Hematopoietic multipotent progenitor cell treated with erythropoietin and hydrocortisone succinate and interleukin-3 and kit ligand, for 15 days (in vitro differentiated cells): Measurements from ENCODE around the gene CRMP1.

Source experiments
- DNase-seq: peaks from one replicate; pipeline ENCODE4 v3.0.0-alpha.2; 2015; ENCODE audit warnings: low spot score

CRMP1 gene

GRCh38 chr4:5888222-5889001 lies 4.5 kb downstream of the CRMP1 start:
- no peak for DNase-seq

DNA sequence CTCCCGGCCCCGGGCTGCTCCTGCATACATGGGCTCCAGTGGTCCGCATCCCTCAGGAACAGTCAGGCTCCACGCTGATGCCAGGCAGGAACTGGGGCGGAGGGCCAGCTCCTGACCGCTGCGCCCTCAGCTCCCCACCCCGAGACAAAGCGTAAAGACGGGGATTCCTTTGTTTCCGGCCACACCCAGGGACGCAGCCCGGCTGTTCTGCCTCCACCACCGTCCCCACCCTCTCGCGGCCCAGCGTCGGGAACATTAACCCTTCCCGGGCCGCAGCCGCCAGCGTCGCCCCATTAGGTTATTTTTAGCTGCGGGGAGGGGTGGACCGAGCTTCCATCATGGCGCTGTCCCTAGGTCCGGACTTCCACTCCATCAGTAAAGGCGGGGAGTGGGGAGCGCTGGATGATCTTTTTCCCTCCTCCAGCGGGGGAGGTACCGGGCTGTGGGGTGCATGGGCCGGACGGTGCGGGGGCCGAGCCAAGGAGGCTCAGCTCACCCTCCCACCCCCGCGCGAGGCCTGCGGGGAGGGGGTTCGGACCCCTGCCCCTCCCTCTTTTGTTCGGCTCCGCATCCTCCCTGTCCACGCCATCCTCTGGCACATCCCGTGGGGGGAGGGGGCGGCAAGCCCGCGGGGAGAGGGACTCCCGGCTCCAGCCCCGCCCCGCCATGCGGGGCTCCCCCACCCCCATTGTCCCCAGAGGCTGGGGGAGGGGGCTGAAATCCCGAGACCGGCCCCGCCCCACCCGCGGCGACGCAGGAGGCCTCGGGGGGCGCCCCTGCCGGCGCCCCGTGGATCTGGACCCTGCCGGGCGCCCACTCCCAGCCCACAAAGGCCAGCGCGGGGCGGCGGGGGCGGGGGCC lies 5.3 kb downstream of the CRMP1 start:
- DNase-seq = no peak

GRCh38 chr4:5887011-5887360 lies 5.9 kb downstream of the CRMP1 start:
- no peak for DNase-seq

DNA sequence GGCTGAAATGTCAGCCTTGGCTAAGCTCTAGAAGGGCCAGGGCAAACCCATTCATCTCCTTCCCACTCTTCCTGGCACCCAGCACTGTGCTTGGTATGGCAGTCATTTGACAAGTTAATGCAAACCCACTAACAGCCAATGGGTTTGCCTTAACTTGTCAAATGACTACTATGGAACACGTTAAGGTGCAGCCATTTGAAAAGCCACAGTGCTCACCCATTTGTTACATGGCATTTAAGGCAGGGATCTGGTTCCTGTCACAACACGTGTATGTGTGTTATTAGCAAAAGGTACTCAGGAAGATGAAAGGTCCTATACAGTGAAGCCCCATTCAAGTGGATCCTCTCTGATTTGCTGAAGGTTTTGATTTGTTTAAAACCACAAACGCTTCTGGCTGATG lies 7.2 kb downstream of the CRMP1 start:
- DNase-seq = no peak

GRCh38 chr4:5884796-5885195 lies 8.1 kb downstream of the CRMP1 start:
- DNase-seq = no peak

DNA sequence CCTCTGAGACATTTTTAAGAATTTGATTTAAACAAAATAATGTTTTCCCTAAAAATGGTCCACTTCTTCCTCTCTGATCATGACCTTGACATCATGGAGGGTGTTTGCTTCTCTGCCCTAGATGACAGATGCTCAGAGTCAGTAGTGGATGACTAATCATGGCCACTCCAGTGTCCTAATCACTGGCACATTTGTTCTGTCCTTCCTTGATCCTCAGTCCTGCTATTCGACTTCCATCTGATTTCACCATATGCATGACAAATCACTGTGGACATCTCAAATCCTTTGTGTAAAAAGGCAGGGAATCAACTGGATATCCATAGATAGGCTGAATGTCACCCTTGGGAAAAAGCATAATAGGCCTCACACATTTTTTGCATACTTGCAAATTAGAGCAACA lies 9.0 kb downstream of the CRMP1 start:
- no peak for DNase-seq

GRCh38 chr4:5882947-5883346 lies 9.9 kb downstream of the CRMP1 start:
- no peak for DNase-seq

- no peak for DNase-seq
These were observed 11.5 kb downstream of the CRMP1 start for GRCh38 chr4:5881340-5881739.

DNA sequence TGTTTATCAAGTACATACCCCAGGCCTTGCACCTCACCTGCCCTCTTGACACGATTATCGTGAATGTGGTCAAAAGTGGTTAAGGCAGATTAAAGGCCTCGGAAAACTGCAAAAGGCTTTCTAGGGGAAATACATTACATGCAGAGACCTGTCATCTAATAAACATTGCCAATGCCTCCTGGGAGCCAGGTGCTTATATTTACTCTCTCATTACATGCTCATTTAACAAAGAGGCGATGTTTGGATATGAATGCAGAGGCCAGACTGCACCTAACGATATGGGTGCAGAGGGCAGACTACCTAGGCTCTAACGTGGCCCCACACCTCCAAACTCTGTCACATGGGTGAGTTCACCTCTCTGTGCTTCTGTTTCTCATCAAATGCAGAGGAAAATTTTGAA lies 14.5 kb downstream of the CRMP1 start:
- DNase-seq = no peak

DNA sequence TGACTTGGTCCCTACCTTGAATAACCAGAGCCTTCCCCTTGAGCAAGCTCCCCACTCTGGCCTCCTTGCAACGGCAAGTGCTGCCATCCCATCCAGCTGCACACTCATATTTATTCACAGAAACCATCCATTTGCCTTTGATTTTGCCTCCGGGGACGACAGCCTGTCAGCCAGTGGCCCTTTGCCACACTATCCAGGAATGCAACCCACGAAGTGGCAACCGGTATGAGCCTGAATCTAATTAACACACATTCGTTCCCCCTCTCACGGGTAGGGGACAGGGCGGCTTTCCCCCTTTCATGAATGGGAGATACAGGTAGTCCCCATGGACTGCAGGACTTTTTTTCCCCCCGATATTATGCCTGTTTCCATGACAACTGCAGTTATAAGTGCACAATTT lies 15.5 kb downstream of the CRMP1 start:
- no peak for DNase-seq

DNA sequence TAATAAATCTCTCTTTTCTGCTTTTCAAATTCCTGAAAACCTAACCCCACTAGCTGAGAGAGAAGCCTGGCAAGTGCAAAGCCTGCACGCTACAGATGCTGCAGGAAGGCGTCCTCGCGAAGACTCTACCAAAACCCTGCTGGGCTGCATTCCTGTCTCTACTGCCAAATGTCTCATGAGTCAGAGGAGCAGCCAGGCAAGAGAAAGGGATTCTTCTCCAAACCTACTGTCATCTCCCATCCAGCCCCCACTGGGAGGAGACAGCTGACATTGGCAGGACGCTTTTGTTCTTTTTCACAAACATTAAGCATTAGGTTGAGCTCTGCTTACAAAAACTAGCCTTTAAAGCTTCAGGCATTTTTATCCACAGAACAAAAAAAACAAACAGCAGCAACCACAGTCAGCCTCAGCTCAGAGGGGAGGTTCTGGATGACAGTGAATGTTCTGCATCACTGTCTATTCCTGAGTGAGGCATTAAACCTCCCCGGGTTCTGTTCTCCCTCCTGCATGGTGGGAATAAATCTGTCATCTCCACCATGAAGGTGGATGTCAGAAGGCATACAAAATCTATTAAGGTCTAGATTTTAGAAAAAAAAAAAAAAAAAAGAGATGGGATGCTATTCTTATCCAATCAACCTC lies 18.0 kb downstream of the CRMP1 start:
- no peak for DNase-seq

- DNase-seq = no peak
These were observed 22.2 kb downstream of the CRMP1 start for GRCh38 chr4:5870701-5871100.

DNA sequence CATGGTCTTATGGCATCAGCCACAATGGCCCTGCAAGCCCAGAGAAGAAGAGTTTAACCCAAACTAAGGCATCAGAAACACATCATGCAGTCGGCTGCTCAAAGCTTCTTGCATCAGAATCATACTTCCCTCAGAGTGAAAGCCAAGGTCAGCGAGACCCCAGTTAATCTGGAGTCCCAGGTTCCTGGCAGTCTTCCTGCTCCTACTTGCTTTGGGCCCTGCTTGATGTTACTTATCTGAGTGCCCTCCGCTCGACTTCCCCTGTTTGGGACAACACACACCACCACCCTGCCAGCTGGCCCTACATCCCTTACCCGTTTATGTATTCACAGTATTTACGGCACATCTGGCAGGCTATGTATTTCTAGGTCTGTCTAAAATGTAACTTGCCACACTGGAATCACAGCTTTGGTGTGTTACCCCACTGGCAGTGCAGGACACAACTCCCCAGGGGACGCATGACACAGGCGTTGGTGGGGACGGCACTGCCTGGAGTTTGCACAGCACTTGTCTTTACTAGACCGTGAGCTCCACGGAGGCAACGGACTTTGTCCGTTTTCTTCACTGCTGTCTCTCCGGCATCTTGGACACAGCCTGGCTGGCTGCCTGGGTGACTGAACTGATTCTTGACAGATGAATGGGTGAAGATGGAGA lies 22.8 kb downstream of the CRMP1 start:
- no peak for DNase-seq

DNA sequence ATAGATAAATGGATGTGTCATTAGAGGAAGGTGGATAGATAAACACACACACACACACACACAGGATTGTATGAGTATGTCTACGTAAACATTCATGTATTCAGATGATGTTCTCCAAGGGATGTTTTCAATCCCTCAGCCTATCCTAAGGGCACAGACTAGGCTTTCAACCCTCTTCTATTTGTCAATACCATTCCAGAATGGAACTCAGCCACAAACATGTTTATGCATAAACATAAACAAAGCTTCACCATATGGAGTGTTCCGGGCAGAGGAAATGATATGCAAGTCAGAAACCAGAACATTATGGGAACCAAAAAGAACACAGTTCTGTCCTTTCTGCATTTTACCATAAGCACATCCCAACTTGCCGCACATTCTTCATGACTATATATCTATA lies 25.0 kb downstream of the CRMP1 start:
- no peak for DNase-seq

DNA sequence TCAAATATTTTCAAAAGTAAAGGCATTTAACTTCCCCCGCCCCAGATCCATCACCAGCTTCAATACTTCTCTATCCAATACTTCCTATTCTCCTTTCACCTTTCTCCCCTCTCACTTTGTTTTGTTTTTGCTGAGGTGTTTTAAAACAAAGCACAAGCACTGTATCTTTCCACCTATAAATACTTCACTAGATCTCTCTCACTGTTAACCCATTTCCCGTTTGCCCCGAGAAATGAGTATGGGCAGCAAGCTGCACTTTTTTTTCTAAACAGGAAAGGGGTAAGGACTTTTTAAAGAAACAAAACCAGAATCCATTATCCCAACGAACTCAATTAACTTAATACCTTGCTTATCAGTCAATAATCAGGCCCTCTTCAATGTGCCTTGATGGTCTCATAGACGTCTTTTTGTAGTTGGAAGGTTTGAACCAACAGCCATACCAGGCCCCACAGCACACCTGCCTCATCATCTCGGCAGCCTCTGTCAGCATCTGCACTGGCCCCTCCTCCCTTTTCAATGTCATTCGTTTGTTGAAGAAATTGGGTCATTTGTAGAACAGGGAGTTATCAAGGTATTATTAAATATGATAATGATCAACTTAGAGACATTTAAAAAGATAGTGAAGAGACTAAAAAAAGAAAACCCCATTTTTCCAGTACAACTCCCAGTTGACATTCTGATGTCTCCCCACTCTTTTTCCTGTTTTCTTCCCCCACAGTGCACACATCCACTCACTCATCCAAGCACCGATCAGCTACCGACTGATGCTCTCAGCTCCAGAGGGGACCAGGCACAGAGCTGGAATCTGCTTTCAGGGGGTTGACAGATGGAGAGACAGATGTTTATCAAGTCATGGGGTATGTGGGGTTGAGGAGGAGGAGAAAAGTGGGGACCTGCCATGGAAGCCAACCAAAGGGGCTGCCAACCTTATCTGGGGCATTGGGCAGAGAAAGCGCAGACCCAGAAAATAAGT lies 25.8 kb downstream of the CRMP1 start:
- no peak for DNase-seq

GRCh38 chr4:5865896-5866599 lies 26.8 kb downstream of the CRMP1 start:
- no peak for DNase-seq

- DNase-seq = no peak
These were observed 29.3 kb downstream of the CRMP1 start for GRCh38 chr4:5863461-5864113.

DNA sequence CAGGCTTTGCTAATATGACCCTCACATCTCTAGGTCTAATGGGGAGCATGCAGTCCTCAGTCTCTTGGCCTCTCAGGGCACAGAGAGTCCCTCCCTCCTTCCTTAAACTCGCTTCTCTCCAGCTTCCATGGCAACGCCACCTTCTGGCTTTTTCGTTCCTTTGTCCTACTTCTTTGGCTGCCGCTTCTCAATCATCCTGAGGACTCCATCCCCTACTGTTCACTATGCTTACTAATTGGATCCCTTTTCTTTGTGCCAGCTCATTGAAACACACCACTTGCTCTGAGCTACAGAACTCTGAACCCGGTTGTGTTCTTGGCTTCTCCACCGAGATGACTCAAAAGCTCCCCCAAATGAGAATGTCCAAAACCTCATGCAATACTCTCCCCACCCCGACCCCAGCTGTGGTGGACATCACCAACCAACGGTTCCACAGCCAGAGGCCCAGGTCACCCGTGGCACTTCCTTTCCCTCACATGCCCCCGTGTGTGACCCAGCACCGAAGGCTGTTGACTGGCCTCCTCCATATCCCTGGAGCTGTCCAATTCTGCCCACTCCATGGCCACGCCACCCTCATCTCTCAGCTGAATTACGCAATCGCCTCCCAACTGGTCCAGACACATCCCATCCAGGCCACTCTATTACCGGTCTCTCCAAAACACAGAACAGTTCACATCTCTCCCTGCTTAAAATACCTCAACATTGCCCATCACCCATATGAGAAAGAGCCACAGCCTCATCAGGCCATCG lies 34.7 kb downstream of the CRMP1 start:
- no peak for DNase-seq

DNA sequence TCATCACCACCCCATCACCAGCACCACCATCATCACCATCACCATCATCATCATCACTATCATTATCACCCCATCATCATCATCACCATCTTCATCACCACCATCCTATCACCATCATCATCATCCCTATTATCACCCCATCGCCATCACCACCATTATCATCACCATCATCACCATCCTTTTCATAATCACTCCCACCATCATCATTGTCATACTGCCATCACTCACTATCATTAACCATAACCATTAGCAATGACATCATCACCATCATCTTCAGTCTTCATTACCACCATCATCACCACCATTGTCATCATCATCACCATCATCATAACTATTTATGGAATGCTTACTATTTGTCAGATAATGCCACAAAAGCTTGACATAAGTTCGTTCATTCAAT lies 35.7 kb downstream of the CRMP1 start:
- no peak for DNase-seq
